ENCODE results near the gene NCF4. TPM values are rescaled to one million over a fixed set of nuclear protein-coding genes. Genes with fewer than 3 reads are reported as not detected.
A peak's percentile ranks its signal among the peaks of the same experiment; 100 is the strongest.

Gene NCF4
- total and polyA plus RNA-seq, 8 donors, result 3.2 to 68.1 (median 3.7) TPM

DNA sequence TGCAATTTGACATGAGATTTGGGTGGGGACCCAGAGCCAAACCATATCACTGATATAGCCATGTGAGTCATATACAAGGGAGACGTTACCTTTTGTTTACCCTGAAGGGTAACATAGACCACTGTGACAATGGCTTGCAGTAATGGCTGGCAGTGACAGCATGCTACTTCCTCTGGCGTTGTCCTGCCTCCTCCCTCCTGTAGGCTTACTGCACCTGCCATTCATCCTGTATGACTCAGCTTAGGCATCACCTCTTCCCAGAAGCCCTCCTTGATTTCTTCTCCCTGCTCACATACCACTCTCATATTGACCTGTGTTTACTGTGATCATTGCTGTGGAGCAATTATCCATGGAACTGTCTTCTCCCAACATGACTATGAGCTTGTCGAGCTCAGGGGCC lies 32.0 kb upstream of the NCF4 start:
- DNase-seq (no peak), ATAC-seq (no peak)
- intact Hi-C loops (cut with DNase I), result no loop called here
- H3K4me3 ChIP-seq, result no peak overlapping the region
- H3K27ac ChIP-seq, result no peak overlapping the region
- peaks cover 0 to 21% of the 10 kb centered on the region in 2 donors for H3K4me1 ChIP-seq
- peaks cover 4 to 53% of the 10 kb centered on the region in 2 donors for H3K27me3 ChIP-seq
- H3K36me3 ChIP-seq, result no peaks in the 10 kb centered on the region
- TF ChIP-seq CTCF (IDR thresholded peaks at IDR 0.05), result no peak
- no peaks in the 10 kb centered on the region for H3K9me3 ChIP-seq

GRCh38 chr22:36829370-36830002 lies 31.3 kb upstream of the NCF4 start:
- Histone ChIP-seq H3K9me3 (no peaks in the 10 kb centered on the region), H3K27ac (no peak overlapping the region), H3K4me1 (peaks cover 0 to 21% of the 10 kb centered on the region in 2 donors), H3K4me3 (no peak overlapping the region), H3K27me3 (peaks cover 0 to 54% of the 10 kb centered on the region in 2 donors), H3K36me3 (no peaks in the 10 kb centered on the region)
- TF ChIP-seq CTCF (IDR thresholded peaks at IDR 0.05), result no peak
- ATAC-seq (peak; percentile 91), DNase-seq (peak in 2 of 4 donors; percentile 63 to 65)
- intact Hi-C loops (cut with DNase I), result no loop called here

- ATAC-seq, result no peak
- Histone ChIP-seq H3K36me3 (no peaks in the 10 kb centered on the region), H3K9me3 (no peaks in the 10 kb centered on the region), H3K4me3 (no peak overlapping the region), H3K4me1 (peaks cover 0 to 21% of the 10 kb centered on the region in 2 donors), H3K27me3 (peaks cover 0 to 61% of the 10 kb centered on the region in 2 donors), H3K27ac (no peak overlapping the region)
- intact Hi-C loops (cut with DNase I), result no loop called here
- no peak for DNase-seq
- no peak for TF ChIP-seq CTCF (IDR thresholded peaks at IDR 0.05)
Observed at GRCh38 chr22:36830601-36831000, 30.2 kb upstream of the NCF4 start.

DNA sequence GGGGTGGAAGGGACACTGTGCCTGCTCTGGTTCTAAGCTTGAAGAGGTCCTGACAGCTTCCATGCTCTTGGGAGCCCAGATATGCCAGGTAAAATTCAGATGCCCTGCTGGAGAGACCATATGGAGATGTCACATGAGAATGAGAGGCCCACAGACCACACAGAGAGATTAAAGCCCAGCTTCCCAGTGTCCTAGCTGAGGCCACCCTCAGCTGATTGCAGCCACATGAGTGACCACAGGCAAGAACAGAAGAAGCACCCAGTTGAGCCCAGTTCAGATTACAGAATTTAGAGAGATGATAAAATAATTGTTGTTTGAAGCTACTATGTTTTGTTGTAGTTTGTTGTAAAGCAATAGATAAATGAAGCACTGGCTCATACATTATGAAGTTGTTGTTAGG lies 29.6 kb upstream of the NCF4 start:
- Histone ChIP-seq H3K36me3 (no peaks in the 10 kb centered on the region), H3K4me1 (peaks cover 0 to 21% of the 10 kb centered on the region in 2 donors), H3K9me3 (no peaks in the 10 kb centered on the region), H3K27me3 (peaks cover 0 to 60% of the 10 kb centered on the region in 2 donors), H3K4me3 (no peak overlapping the region), H3K27ac (no peak overlapping the region)
- no peak for TF ChIP-seq CTCF (IDR thresholded peaks at IDR 0.05)
- DNase-seq, result no peak
- intact Hi-C loops (cut with DNase I), result no loop called here
- no peak for ATAC-seq

GRCh38 chr22:36831717-36832116 lies 29.1 kb upstream of the NCF4 start:
- Histone ChIP-seq H3K27ac (peak overlapping the region in 1 of 2 donors; percentile 46), H3K4me3 (no peak overlapping the region), H3K9me3 (no peaks in the 10 kb centered on the region), H3K4me1 (peaks cover 0 to 21% of the 10 kb centered on the region in 2 donors), H3K36me3 (no peaks in the 10 kb centered on the region), H3K27me3 (peaks cover 0 to 60% of the 10 kb centered on the region in 2 donors)
- ATAC-seq, result no peak
- TF ChIP-seq CTCF (IDR thresholded peaks at IDR 0.05), result no peak
- no peak for DNase-seq
- intact Hi-C loops (cut with DNase I), result no loop called here
